CD4-positive, alpha-beta T cell treated with Interleukin-6 for 4 hours (primary cell): Measurements from ENCODE around the gene CLPSL1.

ENCODE experiments used
- DNase-seq: peaks from one replicate; pipeline ENCODE4 v3.0.0-alpha.2; 2020; ENCODE audit warnings: mixed read lengths

Gene CLPSL1

GRCh38 chr6:35797837-35798526, 17.2 kb downstream of the CLPSL1 start:
- no peak for DNase-seq

DNA sequence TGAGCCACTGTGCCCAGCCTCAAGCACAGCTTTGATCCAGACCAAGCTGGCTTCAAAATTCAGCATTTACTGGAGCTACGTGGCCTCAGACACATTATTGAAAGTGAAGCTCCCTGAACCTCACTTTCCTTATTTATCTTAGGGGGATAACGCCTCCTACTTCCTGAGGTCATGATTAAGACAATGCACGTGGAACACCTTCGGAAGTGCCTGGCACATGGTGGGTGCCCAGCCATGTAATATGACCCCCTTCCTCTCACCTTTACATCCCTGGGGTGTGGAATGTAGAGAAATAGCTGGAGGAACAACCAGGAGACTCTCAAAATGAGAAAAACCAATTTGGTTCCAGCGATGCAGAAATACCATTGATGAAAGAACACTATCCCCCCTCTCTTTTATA, 17.9 kb downstream of the CLPSL1 start:
- DNase-seq: no peak

DNA sequence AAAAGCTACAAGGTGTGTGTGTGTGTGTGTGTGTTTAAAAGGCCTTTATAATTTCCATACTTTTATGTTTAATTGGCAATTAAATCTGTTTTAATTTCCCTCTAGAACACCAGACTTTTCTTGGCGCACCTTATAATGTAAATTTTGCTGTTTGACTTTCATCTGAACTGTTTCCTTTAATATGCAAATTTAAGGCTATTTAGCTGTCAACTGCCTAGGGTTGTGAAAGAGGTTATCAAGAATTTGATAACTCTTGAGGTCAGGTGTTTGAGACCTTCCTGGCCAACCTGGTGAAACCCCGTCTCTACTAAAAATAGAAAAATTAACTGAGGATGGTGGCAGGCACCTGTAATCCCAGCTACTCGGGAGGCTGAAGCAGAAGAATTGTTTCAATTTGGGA, 20.3 kb downstream of the CLPSL1 start:
- DNase-seq: no peak

DNA sequence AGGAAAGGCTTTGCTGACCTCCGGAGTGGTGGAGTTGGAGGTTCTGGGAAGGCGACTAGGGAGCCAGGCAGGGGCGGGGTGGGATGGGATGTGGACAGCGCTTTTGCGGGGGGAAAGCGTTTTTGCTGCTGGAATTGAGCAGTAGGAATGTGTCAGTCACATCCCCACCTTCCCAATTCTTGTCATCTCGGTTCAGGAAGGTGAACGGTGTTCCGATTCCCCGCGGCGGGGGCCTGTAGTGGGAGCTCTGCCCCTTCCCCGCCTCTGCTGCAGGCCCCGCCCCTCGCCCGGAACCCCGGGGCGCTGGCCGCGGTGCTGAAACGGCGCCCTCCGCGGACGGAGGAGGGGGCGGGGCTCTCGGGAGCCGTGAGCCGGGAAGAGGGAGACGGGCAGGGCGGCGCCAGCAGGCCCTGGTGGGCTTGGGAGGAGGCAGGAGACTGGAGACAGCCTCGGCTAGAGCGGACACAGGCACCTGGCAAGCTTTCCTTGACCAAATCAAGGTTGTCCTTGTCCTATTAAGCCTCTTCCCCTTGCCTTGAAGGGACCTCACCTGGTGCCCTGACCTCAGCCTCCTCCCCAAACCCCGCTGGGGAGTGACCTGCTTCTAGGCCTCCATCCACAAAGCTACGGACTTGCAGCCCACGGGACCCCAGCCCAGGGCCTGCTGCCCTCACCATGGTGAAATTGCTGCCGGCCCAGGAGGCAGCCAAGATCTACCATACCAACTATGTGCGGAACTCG, 24.3 kb downstream of the CLPSL1 start, which contains the start of gene LHFPL5:
LHFPL5 (plus strand) TSS at position 357 of the 741 bp plus-strand sequence; CDS start at position 676, 319 bp downstream.
- DNase-seq: peak; percentile 54

- DNase-seq: no peak
Measured at GRCh38 chr6:35808688-35809087, 27.9 kb downstream of the CLPSL1 start.

DNA sequence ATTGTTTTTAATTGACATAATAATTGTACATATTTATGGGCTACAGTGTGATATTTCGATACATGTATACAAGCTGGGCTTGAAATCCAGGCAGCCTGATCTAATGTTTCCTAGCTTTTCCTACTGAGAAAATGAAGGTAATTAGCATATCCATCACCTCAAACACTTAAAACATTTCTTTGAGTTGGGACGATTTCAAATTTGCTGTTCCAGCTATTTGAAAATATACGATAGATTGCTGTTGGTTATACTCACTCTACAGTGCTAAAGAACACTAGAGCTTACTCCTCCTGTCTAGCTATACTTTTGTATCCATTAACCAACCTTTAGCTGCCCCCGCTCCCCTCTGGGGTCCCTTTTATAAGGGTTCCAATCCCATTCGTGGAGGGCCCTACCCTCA, 29.0 kb downstream of the CLPSL1 start:
- DNase-seq: no peak

GRCh38 chr6:35810971-35811698, 30.3 kb downstream of the CLPSL1 start:
- DNase-seq: no peak

DNA sequence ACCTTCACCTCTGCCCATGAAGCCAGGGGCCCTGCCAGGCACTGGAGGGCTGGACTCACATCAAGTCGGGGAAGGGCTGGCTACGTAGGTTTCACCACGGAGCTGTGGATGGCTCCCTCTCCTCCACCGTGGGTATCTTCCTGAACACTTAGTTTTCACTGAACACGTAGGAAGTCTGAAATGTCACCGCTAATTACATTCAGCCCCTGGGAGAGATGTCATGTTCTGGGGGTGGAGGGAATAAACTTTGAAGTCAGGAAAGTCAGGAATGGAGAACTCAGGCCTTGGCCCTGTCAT, 30.8 kb downstream of the CLPSL1 start:
- no peak for DNase-seq

GRCh38 chr6:35817515-35817914, 36.7 kb downstream of the CLPSL1 start:
- DNase-seq: no peak

DNA sequence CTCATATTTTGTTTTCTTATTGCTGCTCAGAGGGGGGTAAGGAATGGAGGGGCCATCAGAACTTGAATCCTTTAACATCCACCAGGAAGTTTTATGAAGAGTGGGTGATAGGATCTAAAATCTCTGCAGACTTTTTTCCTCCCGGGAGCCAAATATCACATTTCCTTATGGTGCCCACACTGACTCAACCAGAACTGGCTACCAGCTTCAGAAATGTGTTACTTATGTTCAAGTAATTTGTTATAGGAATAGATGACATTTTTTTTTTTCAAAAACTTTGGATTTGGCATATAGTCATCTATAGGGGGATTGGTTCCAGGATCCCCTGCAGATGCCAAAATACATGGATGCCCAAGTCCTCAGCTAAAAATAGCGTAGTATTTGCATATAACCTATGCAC, 42.8 kb downstream of the CLPSL1 start:
- DNase-seq: no peak

GRCh38 chr6:35824552-35825192, 43.9 kb downstream of the CLPSL1 start:
- no peak for DNase-seq

DNA sequence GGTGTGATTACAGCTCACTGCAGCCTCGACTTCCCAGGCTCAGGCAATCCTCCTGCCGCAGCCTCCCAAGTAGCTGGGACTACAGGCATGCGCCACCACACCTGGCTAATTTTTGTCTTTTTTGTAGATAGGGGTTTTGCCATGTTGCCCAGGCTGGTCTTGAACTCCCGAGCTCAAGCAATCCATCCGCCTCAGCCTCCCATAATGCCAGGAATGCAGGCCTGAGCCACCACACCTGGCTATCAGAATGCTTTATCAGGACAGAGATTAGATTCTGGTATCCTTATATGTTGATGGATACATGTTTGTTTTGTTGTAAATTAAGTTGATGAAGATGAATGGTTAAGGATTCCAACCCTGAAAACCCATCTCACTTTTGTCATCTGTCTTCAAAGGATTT, 48.5 kb downstream of the CLPSL1 start:
- DNase-seq: no peak

DNA sequence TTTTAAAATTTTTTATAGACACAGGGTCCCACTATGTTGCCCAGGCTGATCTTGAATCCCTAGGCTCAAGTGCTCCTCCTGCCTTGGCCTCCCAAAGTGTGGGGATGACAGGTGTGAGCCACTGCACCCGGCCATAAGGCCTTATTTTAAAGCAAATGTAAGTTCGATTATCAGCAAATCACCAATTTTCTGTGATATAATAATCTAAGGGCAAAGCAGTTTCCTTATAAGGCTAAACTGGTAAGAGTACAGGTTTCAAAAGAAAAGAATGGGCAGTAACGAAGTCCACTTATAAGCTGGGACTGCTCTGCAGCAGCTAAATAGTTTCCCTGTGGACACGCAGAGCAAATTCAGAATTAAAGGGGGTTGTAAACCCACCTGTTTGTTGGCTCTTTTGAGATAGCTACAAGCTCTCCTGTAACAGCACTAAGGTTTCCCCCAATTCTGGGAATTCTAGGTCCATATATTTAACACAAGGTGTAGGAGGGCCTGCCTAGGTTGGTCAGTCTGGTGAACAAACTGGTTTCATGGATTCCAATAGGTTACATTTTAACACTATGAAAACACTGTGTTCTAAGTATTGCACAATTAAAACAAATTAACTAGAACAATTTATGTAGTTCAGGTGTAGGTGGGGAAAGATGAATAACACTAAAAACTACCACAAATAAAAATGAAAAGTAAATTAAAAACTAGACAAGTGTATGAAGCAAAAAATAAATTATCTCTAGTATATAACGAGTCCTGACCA, 50.6 kb downstream of the CLPSL1 start:
- DNase-seq: no peak

DNA sequence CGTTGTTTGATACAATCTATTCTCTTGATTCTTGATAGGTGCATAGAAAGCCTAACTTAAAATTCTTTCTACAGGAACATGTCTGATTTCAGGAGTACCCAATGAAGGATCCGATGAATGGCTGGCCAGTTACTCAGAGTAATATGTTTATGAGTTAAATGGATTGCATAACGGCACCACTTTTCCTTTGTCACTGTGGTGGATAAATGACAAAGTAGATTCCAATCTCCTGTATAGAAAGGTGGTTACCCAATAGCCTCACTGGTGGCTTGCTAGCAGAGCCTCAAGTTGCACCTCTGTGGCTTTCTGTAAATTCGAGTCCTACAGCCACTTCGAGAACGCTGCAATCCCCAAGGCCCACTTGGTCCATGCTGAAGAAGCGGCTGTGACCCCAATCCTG, 52.7 kb downstream of the CLPSL1 start:
- DNase-seq: no peak
